ENCODE measurements around the gene BANF1.

- no peak for TF ChIP-seq POLR2A (IDR thresholded peaks at IDR 0.05)
- TF ChIP-seq, protein P1, sequence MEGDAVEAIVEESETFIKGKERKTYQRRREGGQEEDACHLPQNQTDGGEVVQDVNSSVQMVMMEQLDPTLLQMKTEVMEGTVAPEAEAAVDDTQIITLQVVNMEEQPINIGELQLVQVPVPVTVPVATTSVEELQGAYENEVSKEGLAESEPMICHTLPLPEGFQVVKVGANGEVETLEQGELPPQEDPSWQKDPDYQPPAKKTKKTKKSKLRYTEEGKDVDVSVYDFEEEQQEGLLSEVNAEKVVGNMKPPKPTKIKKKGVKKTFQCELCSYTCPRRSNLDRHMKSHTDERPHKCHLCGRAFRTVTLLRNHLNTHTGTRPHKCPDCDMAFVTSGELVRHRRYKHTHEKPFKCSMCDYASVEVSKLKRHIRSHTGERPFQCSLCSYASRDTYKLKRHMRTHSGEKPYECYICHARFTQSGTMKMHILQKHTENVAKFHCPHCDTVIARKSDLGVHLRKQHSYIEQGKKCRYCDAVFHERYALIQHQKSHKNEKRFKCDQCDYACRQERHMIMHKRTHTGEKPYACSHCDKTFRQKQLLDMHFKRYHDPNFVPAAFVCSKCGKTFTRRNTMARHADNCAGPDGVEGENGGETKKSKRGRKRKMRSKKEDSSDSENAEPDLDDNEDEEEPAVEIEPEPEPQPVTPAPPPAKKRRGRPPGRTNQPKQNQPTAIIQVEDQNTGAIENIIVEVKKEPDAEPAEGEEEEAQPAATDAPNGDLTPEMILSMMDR (IDR thresholded peaks at IDR 0.05) = no peak
Observed at GRCh38 chr11:65964906-65965305, 37.4 kb upstream of the BANF1 start.

Data from body of pancreas (tissue), 4 donors.